CD4-positive, alpha-beta T cell treated with Interleukin-21 for 1 hour (primary cell): Measurements from ENCODE around the gene HMGB3.
"Not testable (repeated sequence)": the region's sequence is repeated elsewhere in the genome, so short reads cannot be mapped to it uniquely, and the experiment has no call there.

Source experiments
- DNase-seq: peaks from one replicate; pipeline ENCODE4 v3.0.0-alpha.2; 2020

The HMGB3 gene

DNA sequence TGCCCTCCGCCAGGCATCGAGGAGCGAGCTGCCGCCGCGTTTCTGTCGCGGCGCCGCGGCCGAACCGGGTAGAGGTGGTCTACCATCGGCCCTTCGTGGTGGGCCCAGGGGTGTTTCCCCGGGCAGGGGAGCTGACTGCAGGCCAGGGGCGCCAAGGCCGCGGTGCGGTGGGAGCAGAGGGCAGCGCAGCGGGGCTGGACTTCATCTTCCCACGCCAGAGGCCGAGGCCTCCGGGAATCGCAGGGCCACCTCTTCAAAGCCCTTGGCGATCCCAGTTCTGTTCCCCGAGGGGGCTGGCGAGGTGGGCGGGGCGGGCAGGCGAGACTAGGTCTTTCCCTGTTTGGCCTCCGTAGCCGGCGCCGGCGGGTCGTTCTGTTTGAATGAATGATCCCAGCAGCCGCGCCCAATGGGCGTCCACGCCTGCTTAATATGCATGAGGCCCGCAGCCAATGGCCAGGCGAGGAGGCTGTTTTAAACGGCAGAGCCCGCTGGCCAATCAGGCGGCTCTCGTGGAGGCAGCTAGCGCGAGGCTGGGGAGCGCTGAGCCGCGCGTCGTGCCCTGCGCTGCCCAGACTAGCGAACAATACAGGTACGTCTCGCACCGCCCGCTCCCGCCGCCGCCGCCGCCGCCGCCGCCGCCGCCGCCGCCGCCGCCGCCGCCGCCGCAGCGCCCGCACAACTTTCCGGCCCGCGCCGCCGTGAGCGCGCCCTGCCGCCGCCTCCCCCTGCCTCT is at the start of gene HMGB3:
HMGB3 (plus strand) TSS at position 548 of the 733 bp plus-strand sequence. CDS start 2,265 bp downstream, outside the sequence.
- DNase-seq = peak; percentile 82

GRCh38 chrX:150933945-150934350 is 49.2 kb upstream of the HMGB3 start:
- no peak for DNase-seq

- no peak for DNase-seq
Observed at GRCh38 chrX:150934453-150934852, 48.7 kb upstream of the HMGB3 start.

DNA sequence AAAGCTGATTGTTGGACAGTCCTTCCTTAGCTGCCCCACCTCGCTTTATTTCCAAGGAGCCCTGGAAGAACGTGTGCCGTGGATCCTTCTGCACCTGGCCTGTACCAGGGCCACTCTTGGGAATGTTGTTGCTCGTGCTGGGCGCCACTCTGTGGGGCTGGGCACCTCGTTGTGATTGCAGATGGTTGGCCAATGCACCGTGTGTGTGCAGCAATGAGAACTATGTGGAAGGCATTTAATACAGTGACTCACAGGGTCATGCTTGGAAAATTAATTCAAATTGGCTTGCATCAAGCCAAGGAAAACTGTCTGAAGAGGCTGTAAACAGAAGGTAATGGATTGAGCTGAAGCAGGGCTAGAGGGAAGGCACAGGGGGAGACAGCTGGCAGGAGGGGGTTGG is 47.7 kb upstream of the HMGB3 start:
- no peak for DNase-seq

- no peak for DNase-seq
Observed at GRCh38 chrX:150936556-150936955, 46.6 kb upstream of the HMGB3 start.

DNA sequence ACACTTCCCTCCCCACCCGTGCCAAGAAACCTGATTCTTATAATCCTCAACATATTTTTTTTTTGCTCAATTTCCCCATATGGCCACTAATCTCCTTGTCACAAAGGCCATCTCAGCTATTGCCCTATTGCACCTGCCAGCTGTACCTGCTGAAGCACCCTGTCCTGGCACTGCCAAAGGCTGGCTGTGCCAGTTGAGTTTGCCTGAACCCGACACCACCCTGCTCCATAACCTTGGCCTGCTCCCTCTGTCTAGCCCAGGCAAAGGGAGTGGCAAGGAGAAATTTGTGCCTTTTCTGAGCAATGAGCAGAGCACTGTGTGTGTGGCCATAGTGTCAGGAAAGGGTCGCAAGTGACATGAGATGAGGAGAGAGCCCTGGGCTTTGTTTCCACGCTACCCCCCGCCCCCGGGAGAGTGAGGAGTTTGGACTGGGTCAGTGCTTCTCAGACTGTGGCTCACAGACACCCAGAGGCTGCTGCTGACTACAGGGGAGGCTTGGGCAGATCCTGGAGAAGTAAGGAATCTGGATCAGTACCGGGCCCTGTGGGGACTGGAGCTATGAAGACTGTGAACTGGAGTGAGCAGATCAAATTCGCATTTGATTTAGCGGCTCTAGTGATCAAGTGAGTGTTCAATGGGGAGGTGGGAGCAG is 42.2 kb upstream of the HMGB3 start:
- no peak for DNase-seq

DNA sequence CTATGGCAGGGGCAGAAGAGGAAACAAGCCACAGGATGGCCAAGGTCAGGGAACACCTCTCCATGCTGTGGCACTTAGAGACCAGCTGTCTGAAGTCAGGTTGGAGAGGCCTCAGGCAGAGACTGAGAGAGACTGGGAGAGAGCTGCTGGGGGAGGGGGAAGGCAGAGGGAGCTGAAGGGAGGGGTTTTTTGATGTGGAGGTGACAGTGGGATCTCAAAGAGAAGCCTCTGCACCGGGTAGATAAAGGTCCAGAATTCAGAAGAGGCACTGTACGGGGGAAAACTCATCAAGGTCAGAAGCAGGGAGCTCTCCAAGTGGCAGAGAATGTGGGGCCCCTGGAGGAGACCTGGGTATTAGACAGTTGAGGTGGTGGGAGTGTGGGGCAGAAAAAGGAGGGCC is 41.6 kb upstream of the HMGB3 start:
- DNase-seq = no peak

- no peak for DNase-seq
Observed at GRCh38 chrX:150942942-150943594, 40.1 kb upstream of the HMGB3 start.

- DNase-seq = no peak
Observed at GRCh38 chrX:150944233-150944632, 38.9 kb upstream of the HMGB3 start.

DNA sequence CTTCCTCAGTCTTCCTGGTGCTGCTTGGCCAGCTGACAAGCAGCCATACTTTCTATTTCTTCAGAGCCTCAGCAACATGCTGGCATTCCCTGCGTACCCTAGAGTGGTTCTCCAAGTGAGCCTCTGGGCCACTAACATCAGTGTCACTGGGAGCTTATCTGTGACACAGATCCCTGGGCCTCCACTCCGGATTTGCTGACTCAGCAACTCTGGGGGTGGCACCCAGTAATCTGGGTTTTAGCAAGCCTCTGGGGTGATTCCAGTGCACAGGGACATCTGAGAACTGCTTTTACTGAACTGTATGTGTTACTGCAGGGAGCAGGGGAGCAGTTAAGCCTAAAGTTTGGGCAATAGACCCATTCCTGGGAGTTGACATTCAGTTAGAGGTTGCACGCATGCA is 28.2 kb upstream of the HMGB3 start:
- no peak for DNase-seq

GRCh38 chrX:150955590-150955989 is 27.5 kb upstream of the HMGB3 start:
- no peak for DNase-seq

DNA sequence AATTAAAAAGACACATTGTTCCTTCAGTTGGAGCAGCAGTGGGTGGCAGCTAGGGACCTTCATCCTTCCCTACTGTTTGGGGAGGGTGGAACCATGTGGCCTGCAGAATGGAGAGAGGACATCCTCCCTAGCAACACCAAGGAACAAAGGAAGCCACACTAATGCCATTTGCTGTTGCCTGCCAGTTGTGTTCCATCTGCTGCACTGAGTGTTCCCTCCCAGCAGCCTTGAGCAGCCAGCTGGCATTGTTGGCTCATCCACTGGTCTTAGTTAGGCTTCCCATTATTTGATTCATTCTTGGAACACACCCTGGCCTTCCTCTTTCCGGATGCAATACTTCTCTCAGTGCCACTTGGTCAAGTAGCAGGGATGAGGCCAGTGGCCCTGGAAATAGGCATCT is 25.0 kb upstream of the HMGB3 start:
- no peak for DNase-seq

GRCh38 chrX:150959557-150959956 is 23.6 kb upstream of the HMGB3 start:
- no peak for DNase-seq

DNA sequence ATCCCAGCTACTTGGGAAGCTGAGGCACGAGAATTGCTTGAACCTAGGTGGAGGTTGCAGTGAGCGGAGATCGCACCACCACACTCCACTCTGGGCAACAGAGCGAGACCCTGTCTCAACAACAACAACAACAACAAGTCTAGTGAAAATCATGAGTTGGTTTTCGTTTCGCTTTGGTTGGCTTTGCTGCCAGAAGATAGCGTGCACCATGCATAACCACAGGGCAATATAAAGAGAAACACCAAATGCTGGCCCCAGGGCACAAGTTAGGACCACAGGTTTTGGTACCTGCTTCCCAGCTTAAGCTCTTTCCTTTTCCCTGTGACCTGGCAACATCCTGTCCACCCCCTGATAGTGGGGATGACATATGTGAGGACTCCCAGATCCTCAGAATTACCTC is 21.5 kb upstream of the HMGB3 start:
- DNase-seq = no peak

GRCh38 chrX:150964416-150964815 is 18.7 kb upstream of the HMGB3 start:
- not testable (repeated sequence) for DNase-seq

DNA sequence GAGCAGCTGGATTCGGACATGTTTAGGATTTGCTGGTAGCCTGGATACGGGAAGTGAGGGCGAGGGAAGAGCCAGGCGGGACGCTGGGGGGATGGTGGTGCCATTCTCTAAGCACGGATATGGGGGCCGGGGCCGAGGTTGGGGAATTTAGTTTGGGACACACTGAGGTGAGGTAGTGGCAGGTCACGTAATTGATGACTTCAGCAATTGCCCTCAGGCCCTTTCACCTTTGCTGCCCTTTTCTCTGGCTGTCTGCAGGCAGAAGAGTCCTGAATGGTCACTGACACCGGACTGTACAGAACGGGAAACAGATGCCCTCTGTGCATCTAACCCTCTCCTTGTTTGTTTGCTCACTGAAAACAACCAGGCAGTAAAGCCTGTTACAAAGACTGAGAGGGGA is 16.9 kb upstream of the HMGB3 start:
- no peak for DNase-seq

GRCh38 chrX:150966742-150967141 is 16.4 kb upstream of the HMGB3 start:
- DNase-seq = no peak

GRCh38 chrX:150967786-150968185 is 15.3 kb upstream of the HMGB3 start:
- no peak for DNase-seq

GRCh38 chrX:150968862-150969720 is 14.0 kb upstream of the HMGB3 start:
- DNase-seq = no peak

DNA sequence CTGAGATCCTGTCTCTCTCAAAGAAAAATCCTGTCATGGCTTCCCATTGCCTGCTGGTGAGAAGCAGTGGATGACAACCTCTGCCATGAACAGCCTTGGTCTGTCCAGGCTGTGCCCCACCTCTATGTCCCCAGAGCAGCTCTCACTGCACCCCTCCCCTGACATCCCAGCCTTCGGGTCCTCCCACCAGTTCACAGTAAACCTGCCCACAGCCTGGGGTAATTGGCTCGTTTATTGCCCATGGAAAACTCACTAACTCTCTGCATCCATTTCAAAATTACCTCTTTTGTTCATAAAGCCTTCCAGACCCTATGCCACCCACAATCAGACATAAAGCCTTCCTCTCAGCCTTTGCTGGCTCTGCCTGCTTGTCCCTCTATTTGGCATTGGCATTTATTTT is 10.7 kb upstream of the HMGB3 start:
- DNase-seq = no peak

DNA sequence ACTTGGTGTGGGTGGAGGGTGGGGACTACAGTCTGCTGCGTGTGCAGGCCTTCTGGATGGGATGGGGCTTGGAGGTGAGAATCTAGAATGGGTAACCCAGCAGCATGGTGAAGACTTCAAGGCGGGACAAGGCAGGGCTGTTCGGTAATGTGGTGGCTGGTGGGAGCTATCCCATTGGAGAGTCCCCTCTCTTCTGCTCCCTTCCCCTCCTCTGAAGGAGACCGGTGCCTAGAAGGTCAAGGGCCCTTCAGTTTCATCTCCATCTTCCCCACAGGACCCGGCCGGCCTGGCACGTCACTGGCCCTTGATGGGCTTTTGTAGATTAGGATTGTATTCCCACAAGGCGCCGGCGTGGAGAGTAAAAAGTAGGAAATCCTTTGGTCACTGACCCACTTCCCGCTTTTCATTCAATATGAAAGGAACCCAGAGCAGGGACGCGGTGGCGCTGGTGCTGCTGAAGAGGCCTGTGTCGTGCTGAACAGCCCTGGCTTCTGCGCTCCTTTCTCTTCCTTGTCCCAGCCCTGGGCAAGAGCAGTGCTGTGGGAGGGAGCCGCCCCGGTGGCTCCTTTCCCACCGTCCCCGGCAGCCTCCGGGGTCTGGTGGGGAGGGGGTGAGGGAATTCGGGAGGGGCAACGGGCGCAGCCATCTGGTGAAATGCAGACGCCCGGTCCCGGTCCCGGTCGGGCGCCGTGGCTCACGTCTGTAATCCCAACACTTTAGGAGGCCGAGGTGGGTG is 7.3 kb upstream of the HMGB3 start:
- no peak for DNase-seq

DNA sequence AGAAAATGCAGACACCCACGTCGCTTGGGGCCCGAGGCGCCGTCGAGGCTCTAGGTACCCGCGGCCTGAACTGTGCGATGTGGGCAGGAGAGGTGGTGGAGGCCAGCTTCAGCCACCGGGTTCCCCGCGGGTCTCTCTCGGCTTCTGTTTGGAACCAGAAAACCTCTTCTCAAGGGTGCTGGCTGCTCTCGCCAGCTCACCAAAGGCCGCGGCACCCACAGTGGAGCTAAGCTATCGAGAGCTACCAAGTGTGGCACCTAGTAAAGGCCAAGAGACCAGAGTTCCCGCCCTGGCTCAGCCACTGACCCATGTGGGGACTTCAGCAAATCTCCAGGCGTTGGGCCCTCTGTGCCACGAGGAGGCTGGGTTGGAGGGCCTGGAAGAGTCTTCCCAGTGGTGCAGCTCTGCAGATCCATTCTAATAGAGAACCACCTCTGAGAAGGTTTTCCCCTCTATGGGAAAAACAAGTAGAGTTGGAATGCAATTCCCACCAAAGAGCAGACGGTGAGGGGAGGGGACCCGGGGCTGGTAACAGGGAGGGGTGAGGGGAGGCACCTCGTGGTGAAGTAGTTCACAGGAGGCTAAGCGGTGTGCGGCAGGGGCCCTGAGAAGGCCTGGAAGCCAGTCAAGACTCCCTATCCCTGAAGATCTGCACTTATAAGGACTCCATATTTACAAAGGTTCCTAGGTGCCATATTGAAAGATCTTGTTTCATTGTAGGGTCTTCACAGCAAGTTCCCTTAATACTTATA is 5.5 kb upstream of the HMGB3 start:
- DNase-seq = no peak
